ENCODE data around the gene WDR18. TPM values are rescaled to one million over a fixed set of nuclear protein-coding genes. Genes with fewer than 3 reads are reported as not detected.

The WDR18 gene
- total RNA-seq, 1 donor from 2014 or later: 66.5 TPM

DNA sequence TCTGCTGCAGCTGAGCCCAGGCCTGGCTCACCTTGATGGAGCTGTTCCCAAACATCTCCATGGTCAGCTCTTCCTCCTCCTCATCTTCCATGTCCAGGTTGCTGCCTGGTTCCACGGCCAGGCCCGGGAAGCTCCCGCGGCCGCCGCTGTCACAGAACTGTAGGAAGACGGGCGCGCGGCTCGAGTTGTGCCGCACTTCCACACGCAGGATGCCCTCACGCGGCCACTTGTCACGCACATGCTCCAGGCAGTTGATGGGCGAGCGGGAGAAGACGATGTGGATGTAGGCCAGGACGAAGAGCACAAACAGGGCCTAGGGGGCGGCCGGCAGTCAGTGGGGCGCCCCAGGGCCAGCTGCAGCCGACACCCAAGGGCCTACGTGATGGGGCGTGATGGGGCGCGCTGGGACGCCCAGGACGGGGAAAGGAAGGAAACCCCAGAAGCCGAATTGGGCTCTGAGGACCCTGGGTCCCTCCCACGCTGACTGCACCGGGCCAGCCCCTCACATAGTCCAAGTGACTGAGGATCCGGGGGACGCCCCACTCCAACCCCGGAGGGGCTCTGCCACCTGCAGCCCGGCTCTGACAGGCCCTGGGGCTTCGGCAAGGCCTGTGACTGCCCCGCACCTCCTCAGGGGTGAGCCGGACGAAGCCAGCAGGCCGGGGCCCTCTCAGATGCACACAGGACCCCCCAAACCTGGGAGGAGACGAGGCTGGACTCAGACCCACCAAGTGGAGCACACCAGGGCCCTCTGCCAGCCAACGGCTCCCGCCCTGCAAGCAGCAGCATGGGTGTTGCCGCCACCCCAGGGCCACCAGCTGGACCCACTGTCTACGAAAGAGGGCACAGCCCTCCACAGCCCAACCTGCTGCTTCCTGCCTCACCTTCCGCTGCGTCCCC, 30.3 kb downstream of the WDR18 start:
- CTCF ChIA-PET: no interaction called here

DNA sequence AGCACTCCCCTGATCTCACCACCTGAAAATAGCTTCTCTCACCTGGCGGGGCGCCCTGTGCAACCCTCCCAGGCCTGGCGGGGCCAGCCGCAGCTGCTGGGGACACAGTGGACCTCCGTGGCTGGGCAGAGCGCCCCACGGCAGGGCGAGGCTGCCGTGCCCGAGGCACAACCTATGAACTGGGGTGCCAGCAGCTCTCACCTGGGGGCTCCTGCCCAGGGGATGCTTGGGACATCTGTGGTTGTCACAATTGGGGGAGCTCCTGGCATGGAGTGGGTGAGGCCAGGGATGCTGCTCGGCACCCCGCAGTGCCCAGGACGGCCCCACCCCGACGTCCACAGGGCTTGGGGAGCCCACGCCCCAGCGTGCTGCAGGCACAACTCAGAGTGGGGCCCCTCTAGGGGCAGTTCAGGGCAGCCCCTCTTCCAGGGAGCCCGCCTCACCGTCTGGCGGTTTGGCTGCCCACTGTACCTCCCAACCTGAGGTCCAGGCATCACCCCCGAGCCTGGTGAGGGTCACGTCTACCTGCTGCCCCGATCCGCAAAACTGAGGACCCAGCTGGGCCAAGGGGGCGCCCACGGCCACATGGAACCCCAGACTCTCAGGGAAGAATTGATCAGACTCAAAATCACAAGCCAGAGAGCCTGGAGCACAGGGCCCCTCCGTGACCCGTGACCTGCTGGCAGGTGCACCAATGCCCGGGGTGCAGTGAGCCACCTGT, 31.1 kb downstream of the WDR18 start:
- no peak for ATAC-seq (ENCODE audit: low read depth)
- Mint-ChIP-seq H3K4me3 (no peak overlapping the region), H3K9me3 (no peaks in the 10 kb centered on the region), H3K4me1 (peaks cover 49% of the 10 kb centered on the region), H3K36me3 (ENCODE audit: low read depth) (peaks cover 24% of the 10 kb centered on the region), H3K27me3 (no peaks in the 10 kb centered on the region), H3K27ac (no peak overlapping the region)
- DNase-seq: no peak
- intact Hi-C loops (cut with micrococcal nuclease): no loop called here
- POLR2A ChIA-PET: interaction anchor here (0.6 to 1.1 kb wide), 2 partner anchors 11 to 152 kb away, joined by 6 to 7 read pairs; partner anchors contain the start of gene CNN2
- TF ChIP-seq, protein P1, sequence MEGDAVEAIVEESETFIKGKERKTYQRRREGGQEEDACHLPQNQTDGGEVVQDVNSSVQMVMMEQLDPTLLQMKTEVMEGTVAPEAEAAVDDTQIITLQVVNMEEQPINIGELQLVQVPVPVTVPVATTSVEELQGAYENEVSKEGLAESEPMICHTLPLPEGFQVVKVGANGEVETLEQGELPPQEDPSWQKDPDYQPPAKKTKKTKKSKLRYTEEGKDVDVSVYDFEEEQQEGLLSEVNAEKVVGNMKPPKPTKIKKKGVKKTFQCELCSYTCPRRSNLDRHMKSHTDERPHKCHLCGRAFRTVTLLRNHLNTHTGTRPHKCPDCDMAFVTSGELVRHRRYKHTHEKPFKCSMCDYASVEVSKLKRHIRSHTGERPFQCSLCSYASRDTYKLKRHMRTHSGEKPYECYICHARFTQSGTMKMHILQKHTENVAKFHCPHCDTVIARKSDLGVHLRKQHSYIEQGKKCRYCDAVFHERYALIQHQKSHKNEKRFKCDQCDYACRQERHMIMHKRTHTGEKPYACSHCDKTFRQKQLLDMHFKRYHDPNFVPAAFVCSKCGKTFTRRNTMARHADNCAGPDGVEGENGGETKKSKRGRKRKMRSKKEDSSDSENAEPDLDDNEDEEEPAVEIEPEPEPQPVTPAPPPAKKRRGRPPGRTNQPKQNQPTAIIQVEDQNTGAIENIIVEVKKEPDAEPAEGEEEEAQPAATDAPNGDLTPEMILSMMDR (IDR thresholded peaks at IDR 0.05): no peak
- CTCF ChIA-PET: no interaction called here

More for the DNA sequence above, 30.3 kb downstream of the WDR18 start:
- Mint-ChIP-seq H3K4me1 (peaks cover 41% of the 10 kb centered on the region), H3K9me3 (no peaks in the 10 kb centered on the region), H3K36me3 (ENCODE audit: low read depth) (peaks cover 29% of the 10 kb centered on the region), H3K27ac (no peak overlapping the region), H3K4me3 (no peak overlapping the region), H3K27me3 (no peaks in the 10 kb centered on the region)
- POLR2A ChIA-PET: interaction anchor here (0.8 kb wide), 1 partner anchor 10 kb away, joined by 3 read pairs; no protein-coding TSS in a partner anchor
- intact Hi-C loops (cut with micrococcal nuclease): no loop called here
- TF ChIP-seq, protein P1 (IDR thresholded peaks at IDR 0.05): no peak
- ATAC-seq (ENCODE audit: low read depth) (no peak), DNase-seq (no peak)

DNA sequence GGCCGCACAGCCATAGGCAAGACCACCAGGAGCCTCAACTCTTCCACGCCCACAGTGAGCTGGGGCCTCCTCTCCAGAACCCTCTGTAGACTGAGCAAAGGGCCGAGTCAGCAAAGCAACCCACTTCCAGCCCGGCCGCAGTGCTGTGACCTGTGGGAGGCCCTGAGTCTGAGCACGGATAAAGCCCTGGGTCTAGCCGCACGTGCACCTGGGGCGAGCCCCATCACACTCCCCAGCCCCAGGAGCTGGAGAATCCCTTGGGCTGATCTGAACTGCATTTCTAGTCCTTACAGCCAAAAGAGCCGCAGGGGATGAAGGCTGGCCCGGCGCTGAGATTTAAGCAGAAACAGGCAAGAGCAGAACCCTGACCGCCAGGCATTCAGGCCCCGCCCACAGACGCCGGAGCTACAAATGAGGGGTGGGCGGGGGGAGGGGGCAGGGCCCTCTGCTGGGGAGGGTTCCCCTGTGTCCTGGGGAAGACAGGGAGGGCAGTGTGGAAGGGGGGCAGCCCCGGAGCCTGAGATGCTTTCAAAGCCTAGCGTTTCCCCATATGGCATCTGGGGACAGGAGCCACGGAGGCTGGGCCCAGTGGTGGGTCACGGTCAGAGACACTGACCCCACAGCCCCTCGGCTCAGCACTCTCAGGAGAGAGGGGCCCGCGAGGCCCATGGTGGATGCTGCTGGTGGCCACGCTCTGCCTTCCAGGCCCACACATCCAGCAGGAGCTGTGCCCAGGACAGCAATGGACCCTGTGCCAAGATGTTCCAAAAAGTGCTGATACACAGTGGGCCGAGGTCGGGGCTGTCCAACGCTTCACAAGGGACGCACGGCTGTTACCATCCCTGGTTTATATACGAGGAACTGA, 31.9 kb downstream of the WDR18 start:
- Mint-ChIP-seq H3K27ac (no peak overlapping the region), H3K36me3 (ENCODE audit: low read depth) (peaks cover 23% of the 10 kb centered on the region), H3K4me1 (peaks cover 51% of the 10 kb centered on the region), H3K9me3 (no peaks in the 10 kb centered on the region), H3K4me3 (no peak overlapping the region), H3K27me3 (no peaks in the 10 kb centered on the region)
- ChIA-PET POLR2A (interaction anchor here (0.6 to 1.1 kb wide), 6 partner anchors 10 to 163 kb away, joined by 3 to 7 read pairs (median 3); partner anchors contain the start of genes ARHGAP45 and CNN2), CTCF (no interaction called here)
- DNase-seq (no peak), ATAC-seq (ENCODE audit: low read depth) (no peak)
- intact Hi-C loops (cut with micrococcal nuclease): no loop called here
- TF ChIP-seq, protein P1 (IDR thresholded peaks at IDR 0.05): no peak

DNA sequence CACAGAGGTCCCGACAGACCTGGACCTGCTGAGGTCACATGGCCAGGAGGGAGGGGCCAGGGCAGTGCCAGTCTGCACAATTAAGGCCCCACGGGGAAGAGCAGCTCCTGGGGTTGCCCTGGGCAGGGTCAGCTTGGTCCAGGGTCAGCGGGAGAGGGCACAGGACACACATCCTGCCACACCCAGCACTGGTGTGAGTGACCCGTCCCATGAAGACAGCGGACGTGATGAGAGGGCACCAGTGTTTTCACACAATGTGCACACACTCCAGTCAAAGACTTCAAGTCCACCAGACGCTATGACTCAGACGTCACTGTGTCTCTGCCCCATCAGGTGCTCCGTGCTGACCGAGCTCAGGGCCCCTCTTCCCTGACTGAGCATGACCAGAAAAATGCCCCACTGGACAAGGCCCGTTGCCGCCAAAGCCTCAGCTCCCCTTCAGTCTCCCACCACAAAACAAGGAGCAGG, 32.5 kb downstream of the WDR18 start:
- POLR2A ChIA-PET: interaction anchor here (0.5 to 1.8 kb wide), 7 partner anchors 9 to 162 kb away, joined by 3 to 7 read pairs (median 3); partner anchors contain the start of genes ABCA7, ARHGAP45 and CNN2
- no peaks in the 10 kb centered on the region for H3K27me3 Mint-ChIP-seq
- peak overlapping the region; percentile 59 for H3K27ac Mint-ChIP-seq
- H3K4me3 Mint-ChIP-seq: peak overlapping the region; percentile 71
- DNase-seq: no peak
- peaks cover 57% of the 10 kb centered on the region for H3K4me1 Mint-ChIP-seq
- H3K36me3 Mint-ChIP-seq (ENCODE audit: low read depth): peaks cover 27% of the 10 kb centered on the region
- intact Hi-C loops (cut with micrococcal nuclease): no loop called here
- H3K9me3 Mint-ChIP-seq: no peaks in the 10 kb centered on the region
- no peak for ATAC-seq (ENCODE audit: low read depth)
- CTCF ChIA-PET: no interaction called here
- TF ChIP-seq, protein P1 (IDR thresholded peaks at IDR 0.05): no peak
